ENCODE measurements around the gene EIF2AK3.
"Not testable (repeated sequence)": the region's sequence is repeated elsewhere in the genome, so short reads cannot be mapped to it uniquely, and the experiment has no call there.

EIF2AK3 gene

GRCh38 chr2:88591698-88592097 lies 35.6 kb downstream of the EIF2AK3 start:
- DNase-seq: no peak

GRCh38 chr2:88590998-88591613 lies 36.2 kb downstream of the EIF2AK3 start:
- DNase-seq: no peak

- DNase-seq: no peak
Measured at GRCh38 chr2:88585969-88586368, 41.3 kb downstream of the EIF2AK3 start.

- no peak for DNase-seq
Measured at GRCh38 chr2:88582030-88582429, 45.2 kb downstream of the EIF2AK3 start.

- DNase-seq: no peak
Measured at GRCh38 chr2:88580088-88580487, 47.2 kb downstream of the EIF2AK3 start.

- no peak for DNase-seq
Measured at GRCh38 chr2:88575630-88576029, 51.6 kb downstream of the EIF2AK3 start.

- DNase-seq: no peak
Measured at GRCh38 chr2:88575051-88575450, 52.2 kb downstream of the EIF2AK3 start.

GRCh38 chr2:88574445-88574844 lies 52.8 kb downstream of the EIF2AK3 start:
- no peak for DNase-seq

GRCh38 chr2:88568179-88568578 lies 59.1 kb downstream of the EIF2AK3 start:
- no peak for DNase-seq

- no peak for DNase-seq
Measured at GRCh38 chr2:88564402-88564801, 62.9 kb downstream of the EIF2AK3 start.

- DNase-seq: no peak
Measured at GRCh38 chr2:88563129-88563528, 64.1 kb downstream of the EIF2AK3 start.

GRCh38 chr2:88561646-88562388 lies 65.4 kb downstream of the EIF2AK3 start:
- no peak for DNase-seq

GRCh38 chr2:88560619-88561307 lies 66.5 kb downstream of the EIF2AK3 start:
- DNase-seq: no peak

- no peak for DNase-seq
Measured at GRCh38 chr2:88557290-88557689, 70.0 kb downstream of the EIF2AK3 start.

- DNase-seq: no peak
Measured at GRCh38 chr2:88556026-88556425, 71.2 kb downstream of the EIF2AK3 start.

GRCh38 chr2:88554189-88554588 lies 73.1 kb downstream of the EIF2AK3 start:
- DNase-seq: no peak

GRCh38 chr2:88549616-88550292 lies 77.5 kb downstream of the EIF2AK3 start:
- DNase-seq: no peak

GRCh38 chr2:88546291-88546690 lies 81.0 kb downstream of the EIF2AK3 start:
- DNase-seq: not testable (repeated sequence)

- no peak for DNase-seq
Measured at GRCh38 chr2:88545118-88545517, 82.1 kb downstream of the EIF2AK3 start.

GRCh38 chr2:88543541-88544057 lies 83.7 kb downstream of the EIF2AK3 start:
- no peak for DNase-seq

GRCh38 chr2:88542668-88543067 lies 84.6 kb downstream of the EIF2AK3 start:
- no peak for DNase-seq

- no peak for DNase-seq
Measured at GRCh38 chr2:88540346-88540745, 86.9 kb downstream of the EIF2AK3 start.

GRCh38 chr2:88538362-88538917 lies 88.8 kb downstream of the EIF2AK3 start:
- DNase-seq: no peak
